ENCODE data around the gene CYFIP1. TPM values are rescaled to one million over a fixed set of nuclear protein-coding genes. Genes with fewer than 3 reads are reported as not detected.

CYFIP1 gene
- total and polyA plus RNA-seq, 2 of the 13 experiments (the other 11 are each of a cell fraction or from before 2014, with no cell fraction given) = 38.1 to 58.3 TPM

DNA sequence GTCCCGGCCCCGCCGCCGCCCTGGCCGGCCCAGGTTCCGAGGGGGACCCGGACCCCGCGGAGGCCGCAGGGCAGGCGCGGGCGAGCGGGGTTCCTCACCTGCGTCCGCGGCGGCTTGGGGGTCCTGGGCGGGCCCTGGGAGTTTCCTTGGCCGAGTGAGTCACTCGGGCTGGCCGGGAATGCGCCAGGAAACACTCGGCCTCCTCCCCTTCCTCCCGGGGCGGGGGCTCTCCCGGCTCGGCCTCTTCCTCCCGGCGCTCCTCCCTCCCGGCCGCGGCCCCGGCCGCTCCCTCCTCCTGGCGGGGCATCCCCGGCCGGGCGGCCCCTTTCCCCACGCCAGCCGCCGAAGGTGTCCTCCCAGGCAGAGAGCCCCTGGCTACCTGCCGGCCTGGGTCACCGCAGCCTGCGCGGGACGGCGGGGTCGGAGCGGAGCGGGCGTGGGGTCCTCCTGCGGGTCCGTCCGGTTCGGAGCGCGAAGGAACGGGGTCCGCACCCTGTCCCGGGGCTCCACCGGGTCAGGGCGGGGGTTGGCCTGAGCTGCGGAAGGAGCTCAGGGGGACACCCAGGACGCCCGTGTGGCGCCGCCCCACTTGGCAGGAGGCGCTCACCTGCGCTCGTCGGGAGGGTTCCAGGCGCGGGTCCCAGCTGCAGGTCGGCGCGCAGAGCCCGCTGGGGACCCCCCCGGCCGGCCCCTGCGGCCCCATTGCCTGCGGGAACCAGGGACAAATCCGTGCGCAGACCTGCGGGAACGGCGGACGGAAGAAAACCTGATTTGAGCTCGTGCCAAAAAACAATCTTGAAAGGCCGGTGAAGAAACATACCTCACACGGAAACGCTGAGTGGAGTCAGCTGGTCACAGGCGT is at the start of gene CYFIP1 (continued):
- TF ChIP-seq, protein P1, sequence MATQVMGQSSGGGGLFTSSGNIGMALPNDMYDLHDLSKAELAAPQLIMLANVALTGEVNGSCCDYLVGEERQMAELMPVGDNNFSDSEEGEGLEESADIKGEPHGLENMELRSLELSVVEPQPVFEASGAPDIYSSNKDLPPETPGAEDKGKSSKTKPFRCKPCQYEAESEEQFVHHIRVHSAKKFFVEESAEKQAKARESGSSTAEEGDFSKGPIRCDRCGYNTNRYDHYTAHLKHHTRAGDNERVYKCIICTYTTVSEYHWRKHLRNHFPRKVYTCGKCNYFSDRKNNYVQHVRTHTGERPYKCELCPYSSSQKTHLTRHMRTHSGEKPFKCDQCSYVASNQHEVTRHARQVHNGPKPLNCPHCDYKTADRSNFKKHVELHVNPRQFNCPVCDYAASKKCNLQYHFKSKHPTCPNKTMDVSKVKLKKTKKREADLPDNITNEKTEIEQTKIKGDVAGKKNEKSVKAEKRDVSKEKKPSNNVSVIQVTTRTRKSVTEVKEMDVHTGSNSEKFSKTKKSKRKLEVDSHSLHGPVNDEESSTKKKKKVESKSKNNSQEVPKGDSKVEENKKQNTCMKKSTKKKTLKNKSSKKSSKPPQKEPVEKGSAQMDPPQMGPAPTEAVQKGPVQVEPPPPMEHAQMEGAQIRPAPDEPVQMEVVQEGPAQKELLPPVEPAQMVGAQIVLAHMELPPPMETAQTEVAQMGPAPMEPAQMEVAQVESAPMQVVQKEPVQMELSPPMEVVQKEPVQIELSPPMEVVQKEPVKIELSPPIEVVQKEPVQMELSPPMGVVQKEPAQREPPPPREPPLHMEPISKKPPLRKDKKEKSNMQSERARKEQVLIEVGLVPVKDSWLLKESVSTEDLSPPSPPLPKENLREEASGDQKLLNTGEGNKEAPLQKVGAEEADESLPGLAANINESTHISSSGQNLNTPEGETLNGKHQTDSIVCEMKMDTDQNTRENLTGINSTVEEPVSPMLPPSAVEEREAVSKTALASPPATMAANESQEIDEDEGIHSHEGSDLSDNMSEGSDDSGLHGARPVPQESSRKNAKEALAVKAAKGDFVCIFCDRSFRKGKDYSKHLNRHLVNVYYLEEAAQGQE (IDR thresholded peaks at IDR 0.05; ENCODE audit: borderline replicate concordance in 1 of 2, low read depth in 1 of 2, low read length in 2 of 2) = no peak
- TF ChIP-seq NRL (CRISPR knock-in tag; IDR thresholded peaks at IDR 0.05; ENCODE audit: borderline replicate concordance) (peak; percentile 32; the same call in 1 of the 2 replicates), KLF12 (CRISPR knock-in tag; IDR thresholded peaks at IDR 0.05; ENCODE audit: borderline replicate concordance) (0 out of 2 replicates have a peak, but pooled peaks have one; percentile 16), RELA (CRISPR knock-in tag; IDR thresholded peaks at IDR 0.05) (no peak), KDM3A (CRISPR knock-in tag; IDR thresholded peaks at IDR 0.05; ENCODE audit: low read depth) (0 out of 2 replicates have a peak, but pooled peaks have one; percentile 39), KDM5B (CRISPR knock-in tag; IDR thresholded peaks at IDR 0.05; ENCODE audit: borderline replicate concordance) (peak; percentile 66; the same call in 1 of the 2 replicates), CENPT (CRISPR knock-in tag; IDR thresholded peaks at IDR 0.05; ENCODE audit: low read depth) (no peak), TAF1 (CRISPR knock-in tag; IDR thresholded peaks at IDR 0.05) (no peak; the same call in 1 of the 2 replicates), FOXA1 (IDR thresholded peaks at IDR 0.05) (no peak), FOXA1 (CRISPR knock-in tag; IDR thresholded peaks at IDR 0.05) (no peak), ZNF569 (CRISPR knock-in tag; IDR thresholded peaks at IDR 0.05; ENCODE audit: borderline replicate concordance) (no peak), JUNB (CRISPR knock-in tag; IDR thresholded peaks at IDR 0.05; ENCODE audit: borderline replicate concordance) (no peak), ZEB1 (IDR thresholded peaks at IDR 0.05; ENCODE audit: insufficient replicate concordance, low read depth) (peak; percentile 42), MXD4 (CRISPR knock-in tag; IDR thresholded peaks at IDR 0.05) (peak; percentile 64; the same call in 1 of the 2 replicates), HIVEP1 (CRISPR knock-in tag; IDR thresholded peaks at IDR 0.05) (peak; percentile 84; the same call in 1 of the 2 replicates), SRSF4 (IDR thresholded peaks at IDR 0.05; ENCODE audit: low read depth, low read length, poor library complexity, severe bottlenecking) (no peak), ZBTB43 (CRISPR knock-in tag; conservative IDR thresholded peaks at IDR 0.05) (0 out of 2 replicates have a peak, but pooled peaks have one; percentile 40), KLF16 (CRISPR knock-in tag; IDR thresholded peaks at IDR 0.05) (no peak), ETS1 (CRISPR knock-in tag; IDR thresholded peaks at IDR 0.05) (no peak), ZNF703 (CRISPR knock-in tag; IDR thresholded peaks at IDR 0.05; ENCODE audit: borderline replicate concordance) (no peak), FOSL2 (CRISPR knock-in tag; IDR thresholded peaks at IDR 0.05) (peak; percentile 86)
- TF ChIP-seq, protein P2, sequence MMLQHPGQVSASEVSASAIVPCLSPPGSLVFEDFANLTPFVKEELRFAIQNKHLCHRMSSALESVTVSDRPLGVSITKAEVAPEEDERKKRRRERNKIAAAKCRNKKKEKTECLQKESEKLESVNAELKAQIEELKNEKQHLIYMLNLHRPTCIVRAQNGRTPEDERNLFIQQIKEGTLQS (CRISPR knock-in tag; IDR thresholded peaks at IDR 0.05) = no peak
